ENCODE measurements around the gene RNASE11.
A peak's percentile ranks its signal among the peaks of the same experiment; 100 is the strongest.
"Not testable (repeated sequence)": the region's sequence is repeated elsewhere in the genome, so short reads cannot be mapped to it uniquely, and the experiment has no call there.

The RNASE11 gene

DNA sequence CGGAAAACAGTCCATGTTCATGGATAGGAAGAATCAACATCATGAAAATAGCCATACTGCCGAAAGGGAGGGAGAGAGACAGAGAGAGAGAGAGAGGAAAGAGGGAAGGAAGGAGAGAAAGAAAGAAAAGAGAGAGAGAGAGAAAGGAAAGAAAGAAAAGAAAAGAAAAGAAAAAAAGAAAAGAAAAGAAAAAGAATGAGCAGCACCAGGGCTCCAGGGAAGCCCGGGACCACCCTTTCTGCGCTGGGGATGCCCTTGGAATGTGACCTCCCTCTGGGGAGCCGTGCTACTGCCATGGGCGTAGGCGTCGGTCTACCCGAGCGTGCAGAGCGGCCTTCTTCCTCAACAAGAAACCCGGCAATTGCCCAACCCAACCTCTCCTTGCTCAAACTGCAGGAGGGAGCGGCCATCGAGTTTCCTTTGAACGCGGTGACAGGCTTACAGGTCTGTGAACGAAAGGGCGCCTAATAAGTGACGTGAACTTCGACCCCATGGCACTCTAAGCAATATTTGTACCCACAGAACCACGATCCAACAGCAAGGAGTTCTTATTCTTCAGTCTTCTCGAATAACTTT lies 36.8 kb upstream of the RNASE11 start:
- Histone ChIP-seq H3K36me3 (ENCODE audit: insufficient read depth, low read length) (no peaks in the 10 kb centered on the region), H3K27ac (ENCODE audit: low read depth, low read length) (no peak overlapping the region), H3K4me3 (ENCODE audit: low read depth in 1 of 2, low read length in 2 of 2) (peak overlapping the region in 1 of 2 donors; percentile 20), H3K9ac (ENCODE audit: low read length) (no peak overlapping the region), H3K9me3 (ENCODE audit: low read length) (no peaks in the 10 kb centered on the region), H3K27me3 (ENCODE audit: control insufficient read depth in 1 of 2, insufficient read depth in 2 of 2, low read length in 2 of 2) (peaks cover 0 to 5% of the 10 kb centered on the region in 2 donors), H3K4me1 (ENCODE audit: insufficient read depth, low read length) (no peaks in the 10 kb centered on the region)

DNA sequence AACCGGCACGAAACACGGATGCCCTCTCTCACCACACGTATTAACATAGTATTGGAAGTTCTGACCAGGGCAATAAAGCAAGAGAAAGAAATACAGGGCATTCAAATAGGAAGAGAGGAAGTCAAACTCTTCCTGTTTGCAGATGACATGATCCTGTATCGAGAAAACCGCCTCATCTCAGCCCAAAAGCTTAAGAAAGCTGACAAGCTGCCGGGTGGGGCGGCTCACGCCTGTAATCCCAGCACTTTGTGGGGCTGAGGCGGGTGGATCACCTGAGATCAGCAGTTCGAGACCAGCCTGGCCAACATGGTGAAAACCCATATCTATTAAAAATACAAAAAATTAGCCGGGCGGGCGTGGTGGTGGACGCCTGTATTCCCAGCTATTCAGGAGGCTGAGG lies 36.0 kb upstream of the RNASE11 start:
- H3K27me3 ChIP-seq (ENCODE audit: control insufficient read depth in 1 of 2, insufficient read depth in 2 of 2, low read length in 2 of 2), result peaks cover 0 to 5% of the 10 kb centered on the region in 2 donors
- H3K9me3 ChIP-seq (ENCODE audit: low read length), result no peaks in the 10 kb centered on the region
- H3K4me1 ChIP-seq (ENCODE audit: insufficient read depth, low read length), result no peaks in the 10 kb centered on the region
- H3K4me3 ChIP-seq (ENCODE audit: low read depth in 1 of 2, low read length in 2 of 2), result no peak overlapping the region
- H3K36me3 ChIP-seq (ENCODE audit: insufficient read depth, low read length), result no peaks in the 10 kb centered on the region
- no peak overlapping the region for H3K9ac ChIP-seq (ENCODE audit: low read length)
- H3K27ac ChIP-seq (ENCODE audit: low read depth, low read length), result no peak overlapping the region

DNA sequence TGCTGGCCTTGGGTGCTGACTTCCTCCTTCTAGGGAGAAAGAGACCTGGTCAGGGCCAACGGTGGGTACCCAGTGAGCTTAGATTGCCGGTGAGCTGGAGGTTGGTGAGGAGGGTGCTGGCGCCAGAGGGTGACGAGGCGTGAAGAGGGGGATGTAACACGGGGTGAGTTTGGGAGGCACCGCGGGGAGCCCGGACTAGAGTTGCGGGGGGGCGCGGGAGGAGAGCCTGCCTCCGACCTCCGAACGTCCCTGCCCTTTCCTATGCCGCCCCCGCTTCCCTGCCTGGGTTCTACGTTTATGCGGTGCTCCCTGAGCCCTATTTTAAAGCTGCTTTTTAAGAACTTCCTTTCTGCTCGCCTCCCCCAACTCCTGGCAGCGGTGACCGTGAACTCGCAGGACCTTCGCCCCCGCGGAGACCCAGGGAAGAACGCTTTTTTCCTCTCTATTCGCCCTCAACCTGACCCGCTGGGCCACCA lies 35.1 kb upstream of the RNASE11 start:
- H3K9me3 ChIP-seq (ENCODE audit: low read length), result no peaks in the 10 kb centered on the region
- H3K9ac ChIP-seq (ENCODE audit: low read length), result no peak overlapping the region
- no peaks in the 10 kb centered on the region for H3K4me1 ChIP-seq (ENCODE audit: insufficient read depth, low read length)
- H3K4me3 ChIP-seq (ENCODE audit: low read depth in 1 of 2, low read length in 2 of 2), result no peak overlapping the region
- H3K27me3 ChIP-seq (ENCODE audit: control insufficient read depth in 1 of 2, insufficient read depth in 2 of 2, low read length in 2 of 2), result peaks cover 0 to 5% of the 10 kb centered on the region in 2 donors
- H3K27ac ChIP-seq (ENCODE audit: low read depth, low read length), result no peak overlapping the region
- H3K36me3 ChIP-seq (ENCODE audit: insufficient read depth, low read length), result no peaks in the 10 kb centered on the region

DNA sequence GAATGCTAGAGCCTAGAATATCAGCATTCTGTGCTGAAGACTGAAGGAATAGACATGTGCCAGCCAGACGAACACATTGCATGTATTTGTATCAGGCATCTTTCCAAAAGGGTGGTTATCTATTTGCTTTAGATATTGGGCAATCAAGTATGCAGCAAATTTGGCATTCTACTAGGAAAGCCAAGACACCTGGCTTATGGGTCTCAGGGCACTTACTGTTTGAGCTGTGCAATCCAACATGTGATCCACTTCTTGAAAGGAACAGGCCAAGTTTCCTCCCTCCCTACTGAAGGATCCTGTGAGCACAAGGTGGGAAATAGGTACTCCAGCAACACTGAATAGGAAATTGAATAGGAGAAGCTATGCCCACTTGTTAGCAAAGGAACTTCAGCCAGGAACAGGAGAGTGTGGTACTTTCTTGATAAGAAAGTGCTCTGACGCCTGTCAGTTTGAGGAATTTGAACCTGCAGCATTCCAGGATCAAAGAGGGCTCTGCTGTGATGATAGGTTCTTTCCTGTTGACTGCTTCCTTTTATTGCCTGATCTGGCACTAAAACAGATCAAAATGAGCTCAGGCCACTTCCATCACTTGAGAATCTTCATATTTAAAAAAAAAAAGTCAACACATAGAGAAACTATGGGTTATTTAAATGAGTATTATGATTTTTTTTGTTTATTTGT lies 33.1 kb upstream of the RNASE11 start:
- H3K27ac ChIP-seq (ENCODE audit: low read depth, low read length), result no peak overlapping the region
- H3K4me3 ChIP-seq (ENCODE audit: low read depth in 1 of 2, low read length in 2 of 2), result no peak overlapping the region
- no peaks in the 10 kb centered on the region for H3K36me3 ChIP-seq (ENCODE audit: insufficient read depth, low read length)
- H3K4me1 ChIP-seq (ENCODE audit: insufficient read depth, low read length), result no peaks in the 10 kb centered on the region
- H3K9me3 ChIP-seq (ENCODE audit: low read length), result no peaks in the 10 kb centered on the region
- H3K27me3 ChIP-seq (ENCODE audit: control insufficient read depth in 1 of 2, insufficient read depth in 2 of 2, low read length in 2 of 2), result peaks cover 0 to 5% of the 10 kb centered on the region in 2 donors
- no peak overlapping the region for H3K9ac ChIP-seq (ENCODE audit: low read length)

DNA sequence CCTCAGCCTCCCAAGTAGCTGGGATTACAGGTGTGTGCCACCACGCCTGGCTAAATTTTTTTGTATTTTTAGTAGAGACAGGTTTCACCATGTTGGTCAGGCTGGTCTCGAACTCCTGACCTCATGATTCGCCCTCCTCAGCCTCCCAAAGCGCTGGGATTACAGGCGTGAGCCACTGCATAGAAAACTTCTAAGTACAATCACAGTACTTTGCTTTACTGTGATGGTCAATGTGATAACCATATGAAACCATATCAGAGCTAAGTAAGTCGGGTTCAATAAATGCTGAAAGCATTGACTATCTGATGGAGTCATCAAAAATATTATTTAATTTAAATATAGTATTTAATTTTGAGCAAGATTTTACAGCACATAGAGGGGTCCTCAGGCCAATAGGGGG lies 31.9 kb upstream of the RNASE11 start:
- H3K9me3 ChIP-seq (ENCODE audit: low read length); H3K27me3 ChIP-seq (ENCODE audit: control insufficient read depth in 1 of 2, insufficient read depth in 2 of 2, low read length in 2 of 2); H3K9ac ChIP-seq (ENCODE audit: low read length); H3K36me3 ChIP-seq (ENCODE audit: insufficient read depth, low read length); H3K27ac ChIP-seq (ENCODE audit: low read depth, low read length); H3K4me1 ChIP-seq (ENCODE audit: insufficient read depth, low read length); H3K4me3 ChIP-seq (ENCODE audit: low read depth in 1 of 2, low read length in 2 of 2): not testable (repeated sequence)

DNA sequence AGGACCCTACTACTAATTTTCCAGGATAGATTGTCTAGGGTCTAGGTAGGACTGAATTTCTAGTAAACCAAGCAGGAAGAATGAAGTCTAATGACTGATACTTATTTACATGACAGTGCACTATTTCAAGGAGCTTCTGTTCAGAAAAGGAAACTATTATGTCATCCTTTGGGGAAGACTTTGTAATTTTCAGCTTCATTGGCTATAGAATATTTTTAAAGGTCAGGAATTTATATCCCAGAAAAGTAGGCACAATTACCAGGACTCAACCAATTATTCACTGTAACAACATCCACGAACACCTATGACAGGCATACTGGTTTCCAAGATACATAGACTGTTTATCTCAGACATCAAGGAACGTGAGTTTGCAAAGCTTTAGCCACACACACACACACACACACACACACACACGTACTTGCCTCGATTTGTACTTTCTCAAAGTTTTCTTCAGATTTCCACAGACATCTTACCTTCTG lies 30.5 kb upstream of the RNASE11 start:
- H3K4me3 ChIP-seq (ENCODE audit: low read depth in 1 of 2, low read length in 2 of 2), result no peak overlapping the region
- H3K4me1 ChIP-seq (ENCODE audit: insufficient read depth, low read length), result peaks cover 7% of the 10 kb centered on the region
- no peak overlapping the region for H3K9ac ChIP-seq (ENCODE audit: low read length)
- peaks cover 0 to 5% of the 10 kb centered on the region in 2 donors for H3K27me3 ChIP-seq (ENCODE audit: control insufficient read depth in 1 of 2, insufficient read depth in 2 of 2, low read length in 2 of 2)
- no peaks in the 10 kb centered on the region for H3K9me3 ChIP-seq (ENCODE audit: low read length)
- H3K36me3 ChIP-seq (ENCODE audit: insufficient read depth, low read length), result no peaks in the 10 kb centered on the region
- no peak overlapping the region for H3K27ac ChIP-seq (ENCODE audit: low read depth, low read length)

DNA sequence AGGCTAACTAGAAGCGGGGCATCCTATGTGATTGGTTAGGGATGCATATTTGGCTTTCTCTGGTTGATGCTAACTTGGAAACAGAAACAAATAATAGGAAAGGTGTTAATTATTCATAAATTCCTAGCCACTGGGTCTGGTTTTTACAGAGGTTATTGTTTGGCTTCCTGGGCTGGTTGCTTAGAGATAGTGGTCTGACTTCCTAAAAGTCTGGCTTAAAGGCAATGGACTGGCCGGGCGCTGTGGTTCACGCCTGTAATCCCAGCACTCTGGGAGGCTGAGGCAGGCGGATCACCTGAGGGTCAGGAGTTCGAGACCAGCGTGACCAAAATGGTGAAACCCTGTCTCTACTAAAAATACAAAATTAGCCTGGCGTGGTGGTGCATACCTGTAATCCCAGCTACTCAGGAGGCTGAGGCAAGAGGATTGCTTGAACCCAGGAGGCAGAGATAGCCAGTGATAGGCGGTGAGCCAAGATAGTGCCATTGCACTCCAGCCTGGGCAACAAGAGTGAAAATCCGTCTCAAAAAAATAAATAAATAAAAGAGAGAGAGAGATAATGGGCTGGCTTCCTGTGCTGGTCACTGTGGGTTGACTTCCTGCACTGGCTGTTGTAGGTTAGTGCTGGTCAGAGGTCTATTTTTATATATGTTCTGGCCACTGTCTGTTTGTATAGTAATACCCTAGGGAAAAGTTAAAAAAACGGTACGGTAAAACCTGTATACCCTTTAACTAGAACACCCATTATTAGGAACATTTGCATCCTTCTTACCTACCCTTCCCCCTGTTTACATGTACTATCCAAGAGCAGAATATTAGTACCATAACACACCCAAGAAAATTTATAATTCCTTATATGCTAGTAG lies 29.6 kb upstream of the RNASE11 start:
- H3K27ac ChIP-seq (ENCODE audit: low read depth, low read length), result no peak overlapping the region
- no peaks in the 10 kb centered on the region for H3K27me3 ChIP-seq (ENCODE audit: control insufficient read depth in 1 of 2, insufficient read depth in 2 of 2, low read length in 2 of 2)
- H3K9me3 ChIP-seq (ENCODE audit: low read length), result no peaks in the 10 kb centered on the region
- H3K4me1 ChIP-seq (ENCODE audit: insufficient read depth, low read length), result peaks cover 7% of the 10 kb centered on the region
- no peaks in the 10 kb centered on the region for H3K36me3 ChIP-seq (ENCODE audit: insufficient read depth, low read length)
- H3K4me3 ChIP-seq (ENCODE audit: low read depth in 1 of 2, low read length in 2 of 2), result no peak overlapping the region
- no peak overlapping the region for H3K9ac ChIP-seq (ENCODE audit: low read length)

DNA sequence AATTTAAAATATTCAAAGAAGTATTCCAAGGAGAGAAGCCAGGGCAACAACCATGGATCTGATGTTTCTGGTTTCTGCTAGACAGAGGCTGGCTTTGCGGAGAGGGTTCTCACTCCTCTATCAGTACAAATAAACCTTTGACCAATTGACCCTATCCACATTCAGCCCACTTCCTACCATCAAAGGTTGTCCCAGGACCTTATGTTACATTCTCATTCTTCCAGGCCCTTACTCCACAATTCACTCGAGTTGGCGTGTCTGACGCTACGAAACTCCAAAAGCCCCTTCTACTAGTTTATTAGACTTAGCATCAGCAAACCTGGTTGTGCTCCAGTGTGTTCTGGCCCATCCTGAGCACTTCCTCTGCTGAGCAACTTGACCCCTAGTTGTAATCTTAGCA lies 28.2 kb upstream of the RNASE11 start:
- Histone ChIP-seq H3K27ac (ENCODE audit: low read depth, low read length) (no peak overlapping the region), H3K9me3 (ENCODE audit: low read length) (no peaks in the 10 kb centered on the region), H3K27me3 (ENCODE audit: control insufficient read depth in 1 of 2, insufficient read depth in 2 of 2, low read length in 2 of 2) (no peaks in the 10 kb centered on the region), H3K36me3 (ENCODE audit: insufficient read depth, low read length) (no peaks in the 10 kb centered on the region), H3K4me3 (ENCODE audit: low read depth in 1 of 2, low read length in 2 of 2) (no peak overlapping the region), H3K9ac (ENCODE audit: low read length) (no peak overlapping the region), H3K4me1 (ENCODE audit: insufficient read depth, low read length) (peaks cover 7% of the 10 kb centered on the region)

DNA sequence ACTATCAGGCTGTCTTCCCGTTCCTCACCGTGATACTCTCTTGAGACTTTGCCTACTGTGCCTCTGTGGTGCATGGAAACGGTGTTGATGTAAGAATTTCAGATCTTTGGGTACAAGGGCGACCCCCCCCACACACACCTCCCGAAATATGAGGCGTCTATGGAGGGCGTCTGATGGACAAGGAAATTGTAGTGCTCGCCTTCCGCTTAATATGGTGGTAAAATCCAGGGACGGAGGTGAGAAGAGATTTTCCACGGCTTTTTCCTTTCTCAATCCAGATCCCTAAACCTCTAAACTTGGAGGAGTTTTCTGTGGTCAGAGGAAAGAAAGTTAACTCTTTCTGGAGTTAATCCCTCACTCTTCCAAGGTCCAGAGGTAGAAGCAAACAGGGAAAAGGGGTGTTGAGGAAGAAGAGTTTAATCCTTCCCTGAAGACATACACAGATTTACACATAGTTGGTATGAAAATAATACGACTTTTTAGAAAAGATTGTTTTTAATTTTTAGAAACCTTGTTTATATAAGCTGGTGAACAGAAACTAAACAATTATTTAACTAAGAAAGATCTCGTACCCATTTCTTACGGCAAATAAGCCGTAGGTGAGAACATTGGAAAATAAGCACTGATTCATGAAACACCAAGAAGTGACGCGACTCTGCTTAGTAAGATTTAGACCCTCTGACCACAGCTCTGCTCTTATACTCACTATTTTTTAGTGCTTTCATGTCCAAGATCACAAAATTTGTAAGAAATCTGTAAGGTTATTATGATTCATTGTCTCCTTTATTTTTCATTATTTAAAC lies 26.4 kb upstream of the RNASE11 start:
- Histone ChIP-seq H3K9ac (ENCODE audit: low read length) (peak overlapping the region; percentile 67), H3K4me3 (ENCODE audit: low read depth in 1 of 2, low read length in 2 of 2) (peak overlapping the region; percentile 62 to 84), H3K36me3 (ENCODE audit: insufficient read depth, low read length) (no peaks in the 10 kb centered on the region), H3K27me3 (ENCODE audit: control insufficient read depth in 1 of 2, insufficient read depth in 2 of 2, low read length in 2 of 2) (no peaks in the 10 kb centered on the region), H3K27ac (ENCODE audit: low read depth, low read length) (peak overlapping the region; percentile 68), H3K9me3 (ENCODE audit: low read length) (no peaks in the 10 kb centered on the region), H3K4me1 (ENCODE audit: insufficient read depth, low read length) (peaks cover 15% of the 10 kb centered on the region)

DNA sequence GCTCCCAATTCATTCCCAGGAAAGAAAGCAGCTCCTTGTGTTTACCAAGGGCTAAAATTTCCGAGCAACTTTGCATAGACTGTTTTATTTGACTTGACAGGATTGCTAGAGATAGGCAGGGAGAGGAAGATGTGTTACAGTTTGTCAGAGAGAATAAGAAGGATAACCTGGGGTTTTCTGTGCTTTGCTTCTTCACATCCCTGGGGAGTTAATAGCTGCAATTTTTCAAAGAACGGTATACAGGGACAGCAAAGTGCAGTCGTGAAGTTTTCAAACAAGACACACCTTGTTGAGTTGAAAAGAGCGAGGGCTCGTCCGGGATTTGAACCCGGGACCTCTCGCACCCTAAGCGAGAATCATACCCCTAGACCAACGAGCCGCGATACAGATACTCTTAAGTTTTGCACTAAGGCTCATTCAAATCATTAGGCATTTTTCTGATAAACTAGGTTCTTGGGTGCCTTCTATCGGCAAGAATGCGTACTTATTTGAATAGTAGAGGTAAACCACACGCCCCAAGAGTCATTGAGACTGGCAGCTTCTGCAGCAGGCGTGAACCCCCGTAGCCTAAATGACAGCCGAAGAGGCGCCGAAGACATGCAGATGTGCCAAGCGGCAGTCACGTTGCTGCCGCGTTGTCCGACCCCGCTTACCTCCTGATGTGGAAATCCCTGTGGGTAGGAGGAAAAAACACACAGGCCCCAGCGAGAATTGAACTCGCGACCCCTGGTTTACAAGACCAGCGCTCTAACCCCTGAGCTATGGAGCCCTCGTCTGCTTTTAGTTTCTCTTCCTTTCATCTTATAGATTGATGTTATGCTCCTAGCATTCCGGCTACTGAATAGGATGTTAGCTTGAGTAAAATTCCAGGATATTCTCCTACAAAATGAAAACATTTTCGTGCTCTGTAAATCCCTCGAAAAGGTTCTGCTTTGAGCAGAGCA lies 25.6 kb upstream of the RNASE11 start:
- peak overlapping the region; percentile 67 for H3K9ac ChIP-seq (ENCODE audit: low read length)
- peaks cover 15% of the 10 kb centered on the region for H3K4me1 ChIP-seq (ENCODE audit: insufficient read depth, low read length)
- peak overlapping the region; percentile 68 for H3K27ac ChIP-seq (ENCODE audit: low read depth, low read length)
- H3K4me3 ChIP-seq (ENCODE audit: low read depth in 1 of 2, low read length in 2 of 2), result peak overlapping the region; percentile 62 to 84
- H3K36me3 ChIP-seq (ENCODE audit: insufficient read depth, low read length), result no peaks in the 10 kb centered on the region
- no peaks in the 10 kb centered on the region for H3K27me3 ChIP-seq (ENCODE audit: control insufficient read depth in 1 of 2, insufficient read depth in 2 of 2, low read length in 2 of 2)
- no peaks in the 10 kb centered on the region for H3K9me3 ChIP-seq (ENCODE audit: low read length)
